ENCODE data around the gene PHF12.
"Not testable (repeated sequence)": the region's sequence is repeated elsewhere in the genome, so short reads cannot be mapped to it uniquely, and the experiment has no call there.

PHF12 gene

DNA sequence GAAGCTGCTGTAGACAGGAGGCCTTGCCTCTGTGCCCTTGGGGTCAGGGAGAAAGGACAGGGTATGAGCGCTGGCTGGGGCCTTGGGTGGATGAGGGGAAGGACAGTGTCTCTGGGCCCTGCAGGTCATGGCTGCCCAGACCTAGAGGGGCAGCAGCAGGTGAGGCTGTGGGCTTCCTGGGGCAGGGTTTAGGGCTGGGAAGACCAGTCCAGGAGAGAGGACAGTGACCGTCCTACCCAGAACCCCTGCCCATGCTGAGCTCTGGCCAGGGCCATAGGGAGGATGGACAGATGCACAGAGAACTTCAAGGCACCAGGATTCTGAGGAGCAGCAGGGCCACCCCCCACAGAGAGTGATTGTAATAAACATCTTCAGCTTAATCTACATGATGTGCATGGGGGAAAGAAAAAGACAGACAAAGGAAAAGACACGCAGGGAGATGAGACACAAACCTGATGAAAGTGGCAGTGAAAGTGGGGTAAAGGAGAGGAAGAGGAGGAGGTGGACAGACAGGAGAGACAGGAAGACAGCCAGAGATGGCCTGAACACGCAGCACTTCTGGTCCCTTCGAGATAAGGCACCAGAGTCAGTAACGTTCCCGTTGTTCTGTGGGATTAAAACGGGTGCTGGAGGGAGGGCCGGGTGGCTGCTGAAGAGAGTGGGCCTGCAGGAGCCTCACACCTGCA, 71.3 kb downstream of the PHF12 start:
- DNase-seq: no peak

DNA sequence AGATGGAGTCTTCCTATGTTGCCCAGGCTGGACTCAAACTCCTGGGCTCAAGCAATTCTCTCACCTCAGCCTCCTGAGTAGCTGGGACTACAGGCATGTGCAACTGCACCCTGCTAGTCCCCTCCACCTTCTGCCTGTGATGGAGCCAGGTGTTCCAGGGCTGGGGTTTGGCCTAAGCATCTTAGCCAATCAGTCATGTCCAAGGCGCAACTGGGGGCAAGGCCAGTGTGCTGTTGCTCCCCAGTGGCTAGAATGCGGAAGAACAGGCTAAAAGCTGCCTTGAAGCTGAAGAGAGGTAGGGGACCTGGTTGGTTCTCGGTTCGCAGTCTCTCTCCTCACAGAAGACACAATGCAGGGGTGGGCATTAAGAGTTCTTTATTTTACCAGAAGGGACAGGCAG, 72.3 kb downstream of the PHF12 start:
- DNase-seq: peak in 1 of 2 donors; percentile 14

DNA sequence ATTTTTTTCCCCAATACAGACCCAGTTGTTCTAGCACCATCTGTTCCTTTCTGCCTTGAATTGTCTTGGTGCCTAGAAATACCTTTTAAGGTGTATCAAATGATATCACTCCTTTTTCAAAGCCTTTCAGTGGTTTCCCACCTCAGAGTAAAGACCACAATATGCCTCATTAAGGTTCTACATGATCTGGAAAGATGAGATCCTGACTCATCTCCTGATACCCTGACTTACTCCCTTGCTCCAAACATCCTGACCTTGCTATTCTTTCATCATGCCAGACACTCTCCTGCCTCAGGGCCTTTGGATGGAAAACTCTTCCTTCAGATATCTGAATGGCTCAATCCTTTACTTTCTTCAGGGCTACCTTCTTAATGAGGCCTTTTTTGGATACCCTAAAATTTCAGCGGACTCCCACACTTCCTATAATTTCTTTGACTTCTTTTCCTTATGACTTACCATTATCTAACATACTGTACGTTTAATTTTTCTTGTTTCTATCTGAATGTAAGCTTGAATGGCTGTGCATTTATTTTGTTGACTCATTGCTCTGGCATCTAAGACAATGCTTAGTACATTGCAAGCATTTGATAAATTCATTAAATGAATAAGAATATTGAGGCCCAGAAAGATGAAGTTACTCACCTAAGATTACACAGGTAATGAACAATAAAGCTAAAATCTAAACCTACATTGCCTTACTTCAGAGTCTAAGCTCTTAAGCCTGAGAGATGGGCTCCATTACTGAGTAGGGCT, 73.0 kb downstream of the PHF12 start:
- no peak for DNase-seq

DNA sequence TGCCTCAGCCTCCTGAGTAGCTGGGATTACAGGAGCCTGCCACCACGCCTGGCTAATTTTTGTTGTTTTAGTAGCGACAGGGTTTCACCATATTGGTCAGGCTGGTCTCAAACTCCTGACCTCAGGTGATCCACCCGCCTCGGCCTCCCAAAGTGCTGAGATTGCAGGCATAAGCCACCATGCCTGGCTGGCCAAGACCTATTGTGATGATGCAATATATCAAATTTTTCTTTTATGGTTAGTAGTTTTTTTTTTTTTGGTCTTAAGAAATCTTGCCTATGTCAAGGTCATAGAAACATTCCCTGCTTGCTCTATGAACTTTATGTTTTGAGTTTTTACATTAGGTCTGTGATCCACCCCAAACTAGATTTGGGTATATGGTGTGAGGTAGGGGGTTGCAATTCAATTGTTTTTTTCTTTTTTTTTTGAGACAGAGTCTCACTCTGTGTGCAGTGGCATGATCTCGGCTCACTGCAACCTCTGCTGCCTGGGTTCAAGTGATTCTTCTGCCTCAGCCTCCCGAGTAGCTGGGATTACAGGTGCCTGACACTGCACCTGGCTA, 74.1 kb downstream of the PHF12 start:
- DNase-seq: not testable (repeated sequence)

DNA sequence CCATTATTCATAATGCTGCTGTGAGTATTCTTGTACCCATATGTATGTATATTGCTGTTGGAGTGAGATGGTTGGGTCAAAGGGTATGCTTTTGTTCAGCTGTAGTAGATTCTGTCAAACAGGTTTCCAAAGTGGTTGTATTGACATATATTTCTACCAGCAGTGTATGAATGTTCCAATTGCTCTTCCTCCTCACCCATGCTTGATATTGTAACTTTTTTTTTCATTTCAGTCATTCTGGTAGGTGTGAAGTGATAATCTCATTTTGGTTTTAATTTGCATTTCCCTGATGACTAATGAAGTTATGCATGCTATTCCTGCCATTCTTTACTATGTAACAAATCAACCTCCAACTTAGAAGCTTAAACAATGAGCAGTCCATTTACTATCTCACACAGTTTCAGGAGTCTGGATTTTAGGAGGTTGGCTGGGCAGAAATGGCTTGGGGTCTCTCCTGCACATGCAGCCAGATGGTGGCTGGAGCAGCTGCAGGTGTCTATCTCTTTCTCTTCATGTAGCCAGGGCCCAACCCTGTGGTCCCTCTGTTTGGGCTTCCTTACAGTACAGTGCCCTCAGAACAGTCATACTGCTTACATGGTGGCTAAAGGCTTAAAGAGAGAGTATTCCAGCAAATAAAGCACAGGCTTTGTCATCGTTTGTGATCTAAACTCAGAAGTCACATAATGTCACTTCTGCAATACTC, 75.3 kb downstream of the PHF12 start:
- DNase-seq: no peak

DNA sequence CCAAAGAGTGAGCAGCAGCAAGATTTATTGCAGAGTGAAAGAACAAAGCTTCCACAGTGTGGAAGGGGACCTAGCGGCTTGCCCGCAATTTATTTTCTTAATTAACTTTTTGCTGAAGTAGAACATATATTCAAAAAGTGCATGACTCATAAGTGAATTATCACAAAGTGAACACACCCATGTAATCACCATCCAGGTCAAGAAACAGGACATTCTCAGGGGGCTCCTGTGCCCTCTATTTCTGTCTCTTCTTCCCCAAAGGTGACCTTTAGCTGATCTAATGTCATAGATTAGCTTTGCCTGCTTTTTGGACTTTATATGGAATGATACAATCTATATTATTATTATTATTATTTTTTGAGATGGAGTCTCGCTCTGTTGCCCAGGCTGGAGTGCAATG, 76.6 kb downstream of the PHF12 start:
- no peak for DNase-seq

DNA sequence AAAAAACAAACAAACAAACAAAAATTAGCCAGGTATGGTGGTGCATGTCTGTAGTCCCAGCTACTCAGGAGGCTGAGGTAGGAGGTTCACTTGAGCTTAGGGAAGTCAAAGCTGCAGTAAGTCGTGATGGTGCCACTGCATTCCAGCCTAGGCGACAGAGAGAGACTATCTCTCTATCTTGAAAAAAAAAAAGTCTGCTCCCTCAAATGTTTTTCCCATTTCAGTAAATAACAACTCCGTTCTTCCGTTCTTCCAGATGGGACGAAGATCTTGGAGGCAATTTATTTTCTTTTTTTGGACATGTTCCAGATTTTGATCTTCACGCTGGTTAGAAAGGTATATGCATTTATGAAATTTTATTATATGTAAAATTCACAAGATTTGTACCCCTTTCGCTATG, 77.5 kb downstream of the PHF12 start:
- no peak for DNase-seq

DNA sequence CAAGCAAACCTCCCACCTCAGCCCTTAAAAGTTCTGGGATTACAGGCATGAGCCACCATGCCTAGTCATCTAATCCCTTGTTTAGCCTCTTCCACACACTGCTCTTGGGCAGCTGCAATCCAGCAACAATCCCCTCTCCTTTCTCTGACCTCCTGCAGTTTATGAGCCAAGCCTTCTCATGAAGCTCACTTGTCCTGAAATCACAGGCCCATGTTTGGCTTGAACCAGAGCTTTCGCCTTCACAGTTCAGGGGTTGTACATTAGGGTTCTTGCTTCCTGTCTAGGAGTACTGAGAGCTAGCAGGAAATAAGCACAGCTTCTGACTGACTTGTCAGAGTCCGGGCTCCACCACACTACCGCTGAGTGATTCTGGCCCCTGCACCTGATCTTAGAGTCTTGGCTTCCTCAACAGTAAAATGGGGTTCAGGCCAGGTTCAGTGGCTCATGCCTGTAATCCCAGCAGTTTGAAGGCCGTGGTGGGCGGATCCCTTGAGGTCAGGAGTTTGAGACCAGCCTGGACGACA, 80.2 kb downstream of the PHF12 start:
- peak in 1 of 2 donors; percentile 42 for DNase-seq

DNA sequence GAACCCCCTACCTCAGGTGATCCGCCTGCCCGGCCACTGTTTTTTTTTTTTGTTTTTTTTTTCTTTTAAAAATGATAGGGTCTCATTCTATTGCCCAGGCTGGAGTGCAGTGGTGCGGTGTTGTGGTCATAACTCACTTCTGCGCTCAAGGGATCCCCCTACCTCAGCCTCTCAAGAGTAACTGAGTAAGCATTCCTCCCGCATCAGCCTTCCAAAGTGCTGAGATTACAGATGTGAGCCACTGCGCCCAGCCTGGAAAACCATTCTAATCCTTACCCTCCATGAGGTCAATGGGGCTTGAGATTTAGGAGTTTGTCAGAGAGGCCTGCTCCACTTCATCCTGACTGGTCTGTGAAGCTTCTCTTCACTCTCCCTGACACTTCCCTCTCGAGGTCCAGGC, 84.0 kb downstream of the PHF12 start:
- DNase-seq: no peak

DNA sequence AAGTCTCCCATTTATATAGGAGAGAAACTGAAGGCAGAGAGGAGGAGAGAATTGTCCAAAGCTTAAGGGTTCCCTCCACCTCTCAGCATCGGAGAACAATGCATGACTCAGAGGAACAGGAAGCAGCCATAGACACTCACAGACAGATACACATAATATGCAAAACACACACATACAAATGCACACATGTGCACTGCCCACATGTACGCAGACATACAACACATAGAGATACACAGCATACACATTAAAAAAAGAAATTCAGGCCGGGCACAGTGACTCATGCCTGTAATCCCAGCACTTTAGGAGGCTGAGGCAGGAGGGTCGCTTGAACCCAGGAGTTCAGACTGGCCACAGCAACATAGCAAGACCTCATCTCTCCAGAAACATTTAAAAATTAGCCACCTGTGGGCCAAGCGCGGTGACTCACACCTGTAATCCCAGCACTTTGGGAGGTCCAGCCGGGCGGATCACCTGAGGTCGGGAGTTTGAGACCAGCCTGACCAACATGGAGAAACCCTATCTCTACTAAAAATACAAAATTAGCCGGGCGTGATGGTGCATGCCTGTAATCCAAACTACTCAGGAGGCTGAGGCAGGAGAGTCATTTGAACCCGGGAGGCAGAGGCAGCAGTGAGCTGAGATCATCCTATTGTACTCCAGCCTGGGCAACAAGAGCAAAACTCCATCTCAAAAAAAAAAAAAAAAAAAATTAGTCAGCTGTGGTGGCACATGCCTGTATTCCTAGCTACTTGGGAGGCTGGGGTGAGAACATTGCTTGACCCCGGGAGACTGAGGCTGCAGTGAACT, 85.2 kb downstream of the PHF12 start:
- no peak for DNase-seq

DNA sequence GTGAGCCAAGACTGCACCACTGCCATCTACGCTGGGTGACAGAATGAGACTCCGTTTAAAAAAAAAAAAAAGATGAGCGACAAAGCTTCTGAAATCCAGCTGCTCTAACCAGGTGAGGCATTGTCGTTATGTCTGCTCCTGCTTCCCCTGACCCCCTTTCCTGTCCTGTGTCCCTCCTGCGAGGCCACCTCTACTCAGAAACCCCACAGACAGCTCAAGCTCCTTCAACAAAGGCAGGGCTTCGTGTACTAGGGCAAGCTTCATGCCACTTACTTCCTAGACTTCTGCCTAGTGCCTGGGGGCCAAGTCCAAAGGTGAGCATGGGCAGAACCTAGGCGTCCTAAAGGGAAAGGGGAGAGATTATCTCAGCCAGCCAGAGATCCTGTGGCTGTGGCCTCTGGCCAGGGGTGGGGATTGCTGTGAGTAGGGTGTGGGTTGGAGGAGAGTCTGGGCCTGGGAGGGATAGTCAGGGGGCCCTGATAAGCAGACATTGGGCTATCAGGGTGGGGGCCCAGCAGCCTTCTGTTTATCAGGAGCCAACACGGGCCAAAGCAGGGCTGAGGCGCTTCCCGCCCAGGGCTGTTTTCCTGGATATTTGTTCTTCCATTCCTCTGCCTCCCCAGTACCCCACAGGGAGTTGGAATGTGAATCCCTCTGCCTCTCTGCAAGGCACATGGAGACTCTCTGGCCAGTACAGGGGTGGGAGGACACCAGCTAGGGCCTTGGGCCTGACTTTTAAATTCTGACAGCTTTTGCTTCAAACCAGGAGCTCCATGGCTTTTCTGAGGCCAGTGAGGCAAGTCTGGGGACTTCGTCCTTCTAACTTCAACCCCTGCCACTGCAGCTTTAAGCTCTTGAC, 86.1 kb downstream of the PHF12 start:
- no peak for DNase-seq

DNA sequence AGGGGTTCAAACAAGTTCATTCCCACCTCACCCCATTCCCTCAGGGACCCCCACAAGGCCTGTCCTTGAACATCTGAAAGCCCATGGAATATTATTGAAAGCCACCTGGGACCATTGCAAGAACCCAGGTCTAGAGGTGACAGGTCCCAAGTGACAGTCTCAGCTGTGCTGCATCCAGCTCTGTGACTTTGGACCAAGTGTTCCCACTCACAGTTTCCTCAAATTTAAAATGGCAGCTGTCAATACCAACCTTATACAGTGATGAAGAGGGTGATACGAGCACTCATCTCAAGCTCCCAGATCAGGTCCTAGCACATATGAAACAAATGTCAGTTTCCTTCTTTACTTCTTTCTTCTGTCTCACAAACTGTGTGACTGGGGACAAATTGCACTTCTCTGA, 87.4 kb downstream of the PHF12 start:
- DNase-seq: no peak

DNA sequence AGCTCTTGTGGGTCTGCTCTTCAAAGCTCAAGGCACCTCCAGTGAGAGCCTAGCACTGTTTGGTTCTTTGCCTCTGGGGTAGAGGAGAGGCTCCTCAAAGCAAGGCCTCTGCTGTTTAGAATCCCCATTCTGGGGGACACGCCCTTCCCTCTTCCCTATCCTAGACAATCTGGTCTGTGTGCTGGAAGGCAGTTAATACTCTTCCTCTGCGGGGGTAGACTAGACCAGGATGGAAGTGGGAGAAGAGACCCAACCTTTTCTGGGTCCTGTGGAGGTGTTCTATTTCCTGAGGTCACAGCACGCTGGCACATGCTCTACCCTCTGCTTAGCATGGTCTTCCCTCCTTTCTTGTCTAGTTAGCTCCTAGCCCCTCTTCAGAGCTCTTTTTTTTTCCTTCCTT, 88.8 kb downstream of the PHF12 start:
- DNase-seq: no peak

DNA sequence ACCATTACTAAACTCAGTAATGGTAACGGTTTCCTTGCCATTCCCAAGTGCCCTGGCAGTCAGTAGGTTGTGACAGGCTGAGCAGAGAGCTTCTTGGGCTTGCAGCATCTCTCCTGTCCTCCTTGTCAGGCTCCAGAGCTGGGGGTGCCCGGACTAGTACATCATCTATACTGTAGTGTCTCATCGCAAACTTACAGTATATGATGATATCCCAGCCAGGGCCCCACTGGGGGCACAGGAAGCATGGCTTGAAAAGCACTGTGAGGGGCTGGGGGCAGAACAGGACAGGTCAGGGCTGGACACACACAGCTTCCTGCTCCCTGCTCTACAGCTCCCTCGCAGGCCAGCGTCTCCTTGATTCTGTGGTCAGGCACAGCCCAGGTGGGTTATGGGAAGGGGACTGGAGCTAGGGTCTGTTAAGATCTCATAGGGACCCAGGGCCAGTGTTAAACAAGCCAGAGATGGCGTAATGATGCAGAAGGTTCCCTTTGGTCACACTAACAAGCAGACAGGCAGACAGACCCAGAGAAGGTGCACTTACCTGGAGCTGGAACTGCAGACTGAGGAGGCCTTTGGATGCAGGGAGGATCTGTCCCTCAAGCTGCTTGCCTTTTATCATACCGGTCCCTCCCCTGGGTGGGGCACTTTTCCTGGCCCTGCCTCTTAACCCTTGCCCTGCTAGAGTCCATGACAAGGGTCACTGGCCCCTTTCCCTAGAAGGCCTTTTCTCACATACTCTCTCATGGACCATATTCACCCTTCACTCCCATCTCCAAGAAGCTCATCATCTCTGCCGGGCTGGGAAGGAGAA, 89.7 kb downstream of the PHF12 start:
- no peak for DNase-seq

DNA sequence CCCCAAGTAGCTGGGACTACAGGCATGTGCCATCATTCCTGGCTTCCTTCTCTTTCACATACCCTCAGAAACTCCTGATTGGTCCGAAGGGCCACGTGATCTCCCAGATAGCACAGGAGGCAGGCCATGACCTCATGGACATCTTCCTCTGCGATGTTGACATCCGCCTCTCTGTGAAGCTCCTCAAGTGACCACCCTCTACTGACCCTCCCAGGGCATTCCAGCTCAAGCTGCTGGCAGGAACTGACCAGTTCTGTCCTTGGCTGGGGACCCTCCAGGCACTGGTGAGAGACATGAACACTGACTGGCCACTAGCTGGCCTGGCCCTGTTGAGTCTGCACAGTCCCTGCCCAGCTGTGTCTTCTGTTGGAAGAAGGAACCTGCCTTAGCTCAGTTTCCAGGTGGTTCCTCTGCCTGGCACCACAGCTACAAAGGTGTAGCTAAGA, 90.9 kb downstream of the PHF12 start:
- no peak for DNase-seq

DNA sequence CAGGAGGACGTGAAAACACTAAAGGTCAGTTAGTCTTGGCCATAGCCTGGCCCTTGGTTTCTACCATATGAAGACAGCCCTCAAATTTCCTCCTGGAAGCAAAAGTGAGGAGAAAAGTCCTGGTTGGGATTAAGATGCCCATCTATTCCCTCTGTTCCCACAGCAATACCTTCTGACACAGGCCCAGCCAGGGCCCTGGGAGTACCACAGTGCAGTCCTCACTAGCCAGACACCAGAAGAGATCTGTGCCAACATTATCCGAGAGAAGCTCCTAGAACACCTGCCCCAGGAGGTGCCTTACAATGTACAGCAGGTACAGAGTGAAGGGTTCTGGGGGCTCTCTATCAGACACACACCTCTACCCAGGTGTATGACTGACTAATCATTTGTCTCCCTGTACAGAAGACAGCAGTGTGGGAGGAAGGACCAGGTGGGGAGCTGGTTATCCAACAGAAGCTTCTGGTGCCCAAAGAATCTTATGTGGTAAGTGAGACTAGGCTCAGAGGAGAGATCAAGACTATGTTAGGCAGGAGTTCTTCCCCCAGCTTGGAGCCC, 92.4 kb downstream of the PHF12 start:
- no peak for DNase-seq

DNA sequence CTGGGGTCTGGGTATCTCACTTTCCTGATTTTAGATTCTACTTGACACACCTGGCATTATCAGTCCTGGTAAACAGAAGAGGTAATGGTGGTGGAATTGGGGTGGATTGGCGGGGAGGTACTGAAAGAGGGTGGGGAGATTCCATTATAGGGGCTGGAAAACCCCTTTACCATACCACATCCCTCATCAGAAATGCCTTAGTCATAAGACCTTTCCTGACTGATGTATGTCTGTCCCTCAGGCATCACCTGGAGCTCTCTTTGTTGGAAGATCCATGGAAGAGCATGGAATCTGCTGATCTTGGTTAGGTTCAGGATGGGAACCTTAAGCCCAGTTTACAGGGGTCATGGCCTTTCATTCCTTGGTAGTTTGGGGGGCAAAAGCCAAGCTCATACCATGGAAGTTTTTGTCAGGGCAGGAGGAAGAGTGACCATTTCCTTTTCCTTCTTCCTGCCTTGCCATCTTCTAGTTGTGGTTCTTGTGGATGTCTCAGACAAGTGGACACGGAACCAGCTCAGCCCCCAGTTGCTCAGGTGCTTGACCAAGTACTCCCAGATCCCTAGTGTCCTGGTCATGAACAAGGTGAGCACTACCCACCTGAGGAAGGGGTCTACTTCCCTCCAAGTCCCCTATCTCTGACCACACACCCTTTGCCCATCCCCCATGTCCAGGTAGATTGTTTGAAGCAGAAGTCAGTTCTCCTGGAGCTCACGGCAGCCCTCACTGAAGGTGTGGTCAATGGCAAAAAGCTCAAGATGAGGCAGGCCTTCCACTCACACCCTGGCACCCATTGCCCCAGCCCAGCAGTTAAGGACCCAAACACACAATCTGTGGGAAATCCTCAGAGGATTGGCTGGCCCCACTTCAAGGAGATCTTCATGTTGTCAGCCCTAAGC, 93.2 kb downstream of the PHF12 start:
- no peak for DNase-seq

DNA sequence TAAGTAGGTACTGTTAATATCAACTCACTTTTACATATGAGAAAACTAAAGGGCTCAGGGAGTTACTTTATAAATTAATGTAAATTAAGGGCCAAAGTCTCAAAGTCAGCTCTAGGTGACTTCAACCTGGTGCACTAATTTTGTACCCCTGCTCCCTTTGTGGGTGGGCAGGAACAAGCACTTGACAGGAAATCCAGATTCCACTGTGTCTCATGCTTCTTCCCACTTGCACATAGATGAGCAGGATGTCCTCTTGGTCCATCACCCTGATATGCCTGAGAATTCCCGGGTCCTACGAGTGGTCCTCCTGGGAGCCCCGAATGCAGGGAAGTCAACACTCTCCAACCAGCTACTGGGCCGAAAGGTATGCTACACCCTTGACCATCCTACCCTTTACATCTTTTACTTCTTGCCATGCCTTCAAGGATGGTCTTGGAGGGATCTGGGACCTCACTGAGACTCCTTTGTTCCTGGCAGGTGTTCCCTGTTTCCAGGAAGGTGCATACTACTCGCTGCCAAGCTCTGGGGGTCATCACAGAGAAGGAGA, 95.2 kb downstream of the PHF12 start:
- DNase-seq: no peak

DNA sequence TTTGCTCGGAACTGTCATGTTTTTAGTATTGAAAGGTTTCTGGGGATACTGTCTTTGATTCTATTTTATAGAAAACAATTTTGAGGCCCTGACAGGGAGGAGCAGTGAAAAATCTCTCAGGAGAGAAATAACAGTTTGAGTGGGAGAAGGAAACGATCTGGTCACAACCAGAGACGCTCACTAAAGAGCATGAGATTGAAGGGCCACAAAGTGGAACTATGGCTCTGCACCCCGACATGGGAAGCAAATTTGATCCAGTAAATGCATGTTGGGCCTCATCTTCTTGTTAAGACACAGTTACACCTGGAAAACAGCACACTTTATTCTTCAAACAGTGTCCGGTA, 96.0 kb downstream of the PHF12 start:
- DNase-seq: no peak
